ENCODE data around the gene MAGI1.

MAGI1 gene

GRCh38 chr3:65879372-65879771, 159.3 kb downstream of the MAGI1 start:
- no peak for ATAC-seq
- TF ChIP-seq TSHZ2 (CRISPR knock-in tag; IDR thresholded peaks at IDR 0.05) (no peak), ZNF70 (CRISPR knock-in tag; IDR thresholded peaks at IDR 0.05) (no peak), ESRRG (CRISPR knock-in tag; IDR thresholded peaks at IDR 0.05) (no peak), CSRNP3 (CRISPR knock-in tag; IDR thresholded peaks at IDR 0.05) (no peak)

DNA sequence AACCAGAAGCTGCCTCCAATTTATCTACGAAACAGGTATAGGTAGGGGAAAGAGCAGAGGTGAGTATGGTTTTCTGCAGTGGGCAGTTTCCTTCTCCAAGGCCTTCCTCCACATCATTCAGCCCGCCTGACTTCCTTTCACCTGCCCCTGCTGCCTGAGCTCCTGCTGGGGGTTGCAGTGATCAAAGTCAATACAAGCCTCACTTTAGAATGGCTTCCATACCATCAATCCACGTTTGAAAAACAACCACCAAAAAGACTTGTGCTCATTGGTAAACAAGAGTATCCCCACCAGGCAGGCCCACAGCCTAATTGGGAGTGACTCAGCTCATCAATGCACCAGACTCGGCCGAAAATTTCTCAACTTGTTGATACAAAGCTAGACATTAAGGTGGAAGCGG, 159.9 kb downstream of the MAGI1 start:
- TF ChIP-seq TSHZ2 (CRISPR knock-in tag; IDR thresholded peaks at IDR 0.05) (no peak), ZNF8 (CRISPR knock-in tag; IDR thresholded peaks at IDR 0.05) (no peak), ZC3H10 (CRISPR knock-in tag; IDR thresholded peaks at IDR 0.05) (no peak), ESRRG (CRISPR knock-in tag; IDR thresholded peaks at IDR 0.05) (no peak), ISL1 (CRISPR knock-in tag; IDR thresholded peaks at IDR 0.05) (no peak), BACH2 (CRISPR knock-in tag; IDR thresholded peaks at IDR 0.05; ENCODE audit: borderline replicate concordance) (no peak), PATZ1 (CRISPR knock-in tag; IDR thresholded peaks at IDR 0.05; ENCODE audit: borderline replicate concordance) (no peak), SNAI2 (CRISPR knock-in tag; IDR thresholded peaks at IDR 0.05) (no peak), ARNTL (CRISPR knock-in tag; IDR thresholded peaks at IDR 0.05; ENCODE audit: borderline replicate concordance, low read depth) (no peak), OSR1 (CRISPR knock-in tag; IDR thresholded peaks at IDR 0.05) (no peak), ZNF565 (CRISPR knock-in tag; conservative IDR thresholded peaks at IDR 0.05; ENCODE audit: low read depth) (no peak), ZFP30 (CRISPR knock-in tag; IDR thresholded peaks at IDR 0.05) (no peak), RARB (CRISPR knock-in tag; IDR thresholded peaks at IDR 0.05) (no peak), CSRNP3 (CRISPR knock-in tag; IDR thresholded peaks at IDR 0.05) (no peak)
- TF ChIP-seq, protein P1, sequence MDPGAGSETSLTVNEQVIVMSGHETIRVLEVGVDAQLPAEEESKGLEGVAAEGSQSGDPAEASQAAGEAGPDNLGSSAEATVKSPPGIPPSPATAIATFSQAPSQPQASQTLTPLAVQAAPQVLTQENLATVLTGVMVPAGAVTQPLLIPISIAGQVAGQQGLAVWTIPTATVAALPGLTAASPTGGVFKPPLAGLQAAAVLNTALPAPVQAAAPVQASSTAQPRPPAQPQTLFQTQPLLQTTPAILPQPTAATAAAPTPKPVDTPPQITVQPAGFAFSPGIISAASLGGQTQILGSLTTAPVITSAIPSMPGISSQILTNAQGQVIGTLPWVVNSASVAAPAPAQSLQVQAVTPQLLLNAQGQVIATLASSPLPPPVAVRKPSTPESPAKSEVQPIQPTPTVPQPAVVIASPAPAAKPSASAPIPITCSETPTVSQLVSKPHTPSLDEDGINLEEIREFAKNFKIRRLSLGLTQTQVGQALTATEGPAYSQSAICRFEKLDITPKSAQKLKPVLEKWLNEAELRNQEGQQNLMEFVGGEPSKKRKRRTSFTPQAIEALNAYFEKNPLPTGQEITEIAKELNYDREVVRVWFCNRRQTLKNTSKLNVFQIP (CRISPR knock-in tag; IDR thresholded peaks at IDR 0.05; ENCODE audit: borderline replicate concordance, low read depth) = no peak
- no peak for ATAC-seq

DNA sequence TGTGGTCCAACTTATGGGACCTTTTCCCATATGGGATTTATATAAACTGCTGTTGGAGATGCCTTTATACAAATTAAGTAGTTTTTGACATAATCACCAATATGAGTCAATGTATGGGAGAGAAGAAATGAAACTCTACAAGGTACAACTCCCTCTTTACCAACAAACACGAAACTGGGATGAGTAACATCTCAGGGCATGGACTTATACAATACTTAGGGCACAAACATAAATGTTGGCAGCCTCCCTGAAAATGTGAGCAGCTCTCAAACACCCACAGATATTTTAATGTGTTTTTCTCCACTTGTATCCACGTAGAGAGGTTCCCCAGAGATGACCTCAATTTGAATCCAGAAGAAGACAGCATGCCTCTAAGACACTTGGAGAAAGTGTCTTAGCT, 161.6 kb downstream of the MAGI1 start:
- TF ChIP-seq GLIS3 (CRISPR knock-in tag; IDR thresholded peaks at IDR 0.05) (no peak), ISL1 (CRISPR knock-in tag; IDR thresholded peaks at IDR 0.05) (no peak), PATZ1 (CRISPR knock-in tag; IDR thresholded peaks at IDR 0.05; ENCODE audit: borderline replicate concordance) (no peak), SNAI2 (CRISPR knock-in tag; IDR thresholded peaks at IDR 0.05) (no peak)
- no peak for ATAC-seq
